ENCODE data around the gene GPR35.

DNA sequence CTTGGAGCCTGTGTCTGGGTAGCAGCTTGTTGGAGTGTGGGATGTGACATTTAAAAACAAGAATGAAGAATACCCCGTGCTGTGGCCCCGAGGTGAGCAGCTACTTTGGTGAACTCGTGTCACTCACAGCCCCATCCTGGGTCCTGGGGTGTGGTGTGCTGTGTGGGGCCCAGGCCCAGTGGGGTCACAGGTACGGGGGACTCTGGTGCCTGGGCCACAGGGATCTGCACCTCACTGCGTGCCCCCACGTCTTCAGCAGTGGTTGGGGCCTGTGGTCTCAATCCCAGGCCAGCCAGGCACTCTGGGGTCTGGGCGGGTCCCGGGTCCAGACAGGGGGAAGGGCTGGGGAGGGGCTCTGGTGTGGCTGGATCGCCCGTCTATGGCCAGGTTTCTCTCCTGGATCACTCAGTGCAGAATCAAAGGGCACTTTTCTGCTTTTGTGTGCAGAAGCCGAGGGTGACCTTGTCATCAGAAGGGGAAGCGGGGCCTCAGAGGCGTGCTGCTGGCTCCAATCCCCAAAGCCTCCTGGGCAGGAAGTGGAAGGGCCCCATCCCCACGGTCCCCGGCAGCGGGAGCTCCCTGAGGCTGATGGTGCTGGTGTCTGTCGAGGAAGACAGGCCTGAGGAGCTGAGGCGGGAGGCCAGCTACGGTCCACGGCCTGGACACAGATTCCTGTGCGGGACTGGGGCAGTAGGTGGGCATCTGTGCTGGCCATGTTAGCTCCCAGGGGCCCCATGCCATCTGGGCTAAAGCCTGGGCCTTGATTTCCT is 1.4 kb downstream of the GPR35 start:
- TF ChIP-seq, protein P1, sequence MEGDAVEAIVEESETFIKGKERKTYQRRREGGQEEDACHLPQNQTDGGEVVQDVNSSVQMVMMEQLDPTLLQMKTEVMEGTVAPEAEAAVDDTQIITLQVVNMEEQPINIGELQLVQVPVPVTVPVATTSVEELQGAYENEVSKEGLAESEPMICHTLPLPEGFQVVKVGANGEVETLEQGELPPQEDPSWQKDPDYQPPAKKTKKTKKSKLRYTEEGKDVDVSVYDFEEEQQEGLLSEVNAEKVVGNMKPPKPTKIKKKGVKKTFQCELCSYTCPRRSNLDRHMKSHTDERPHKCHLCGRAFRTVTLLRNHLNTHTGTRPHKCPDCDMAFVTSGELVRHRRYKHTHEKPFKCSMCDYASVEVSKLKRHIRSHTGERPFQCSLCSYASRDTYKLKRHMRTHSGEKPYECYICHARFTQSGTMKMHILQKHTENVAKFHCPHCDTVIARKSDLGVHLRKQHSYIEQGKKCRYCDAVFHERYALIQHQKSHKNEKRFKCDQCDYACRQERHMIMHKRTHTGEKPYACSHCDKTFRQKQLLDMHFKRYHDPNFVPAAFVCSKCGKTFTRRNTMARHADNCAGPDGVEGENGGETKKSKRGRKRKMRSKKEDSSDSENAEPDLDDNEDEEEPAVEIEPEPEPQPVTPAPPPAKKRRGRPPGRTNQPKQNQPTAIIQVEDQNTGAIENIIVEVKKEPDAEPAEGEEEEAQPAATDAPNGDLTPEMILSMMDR (IDR thresholded peaks at IDR 0.05 in 2 of 3, conservative IDR thresholded peaks at IDR 0.05 in 1 of 3; ENCODE audit: borderline replicate concordance in 1 of 3, insufficient read depth in 1 of 3, low read depth in 2 of 3, low read length in 2 of 3): no peak
- TF ChIP-seq FOSL1 (IDR thresholded peaks at IDR 0.05; ENCODE audit: low read depth): no peak
- no peak for TF ChIP-seq POLR2AphosphoS5 (IDR thresholded peaks at IDR 0.05; ENCODE audit: low read depth, low read length)
- no peak for TF ChIP-seq POLR2A (IDR thresholded peaks at IDR 0.05; ENCODE audit: borderline replicate concordance, extremely low read depth, insufficient read depth, insufficient read length)
- TF ChIP-seq CBX3 (IDR thresholded peaks at IDR 0.05; ENCODE audit: low read depth): no peak
- no peak for TF ChIP-seq EZH2phosphoT487 (IDR thresholded peaks at IDR 0.05; ENCODE audit: borderline replicate concordance)
- no peak for TF ChIP-seq RAD21 (IDR thresholded peaks at IDR 0.05; ENCODE audit: low read depth)
- TF ChIP-seq CEBPB (IDR thresholded peaks at IDR 0.05; ENCODE audit: low read depth): no peak
- TF ChIP-seq JUND (IDR thresholded peaks at IDR 0.05): no peak
- TF ChIP-seq EGR1 (IDR thresholded peaks at IDR 0.05; ENCODE audit: low read depth): no peak
- TF ChIP-seq ZFX (IDR thresholded peaks at IDR 0.05): no peak

Measured in HCT116 (cell line).